ENCODE results near the gene CD109.

The CD109 gene

DNA sequence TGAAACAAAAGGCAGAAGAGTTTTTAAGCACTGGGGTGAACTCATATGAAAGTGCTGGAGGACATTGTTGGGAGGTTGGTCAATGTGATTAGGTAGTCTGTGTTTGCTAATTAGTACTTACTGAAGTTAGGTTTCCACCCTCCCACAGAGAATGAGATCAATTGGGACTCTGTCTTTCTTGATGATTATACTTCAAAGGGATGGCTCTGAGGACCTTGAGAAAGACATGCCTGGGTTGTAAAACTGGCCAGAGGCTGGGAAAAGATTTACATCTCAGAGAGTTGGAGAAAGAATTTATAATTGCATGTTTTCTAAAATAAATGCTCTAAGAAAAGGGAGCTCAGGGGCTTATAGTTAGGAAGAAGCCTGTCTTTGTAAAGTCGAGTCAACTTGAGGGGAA, 74.0 kb downstream of the CD109 start:
- no peak overlapping the region for H3K4me3 ChIP-seq
- TF ChIP-seq, protein P1, sequence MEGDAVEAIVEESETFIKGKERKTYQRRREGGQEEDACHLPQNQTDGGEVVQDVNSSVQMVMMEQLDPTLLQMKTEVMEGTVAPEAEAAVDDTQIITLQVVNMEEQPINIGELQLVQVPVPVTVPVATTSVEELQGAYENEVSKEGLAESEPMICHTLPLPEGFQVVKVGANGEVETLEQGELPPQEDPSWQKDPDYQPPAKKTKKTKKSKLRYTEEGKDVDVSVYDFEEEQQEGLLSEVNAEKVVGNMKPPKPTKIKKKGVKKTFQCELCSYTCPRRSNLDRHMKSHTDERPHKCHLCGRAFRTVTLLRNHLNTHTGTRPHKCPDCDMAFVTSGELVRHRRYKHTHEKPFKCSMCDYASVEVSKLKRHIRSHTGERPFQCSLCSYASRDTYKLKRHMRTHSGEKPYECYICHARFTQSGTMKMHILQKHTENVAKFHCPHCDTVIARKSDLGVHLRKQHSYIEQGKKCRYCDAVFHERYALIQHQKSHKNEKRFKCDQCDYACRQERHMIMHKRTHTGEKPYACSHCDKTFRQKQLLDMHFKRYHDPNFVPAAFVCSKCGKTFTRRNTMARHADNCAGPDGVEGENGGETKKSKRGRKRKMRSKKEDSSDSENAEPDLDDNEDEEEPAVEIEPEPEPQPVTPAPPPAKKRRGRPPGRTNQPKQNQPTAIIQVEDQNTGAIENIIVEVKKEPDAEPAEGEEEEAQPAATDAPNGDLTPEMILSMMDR (IDR thresholded peaks at IDR 0.05), result no peak
- DNase-seq (ENCODE audit: low spot score), result no peak
- no peak overlapping the region for H3K27ac ChIP-seq

DNA sequence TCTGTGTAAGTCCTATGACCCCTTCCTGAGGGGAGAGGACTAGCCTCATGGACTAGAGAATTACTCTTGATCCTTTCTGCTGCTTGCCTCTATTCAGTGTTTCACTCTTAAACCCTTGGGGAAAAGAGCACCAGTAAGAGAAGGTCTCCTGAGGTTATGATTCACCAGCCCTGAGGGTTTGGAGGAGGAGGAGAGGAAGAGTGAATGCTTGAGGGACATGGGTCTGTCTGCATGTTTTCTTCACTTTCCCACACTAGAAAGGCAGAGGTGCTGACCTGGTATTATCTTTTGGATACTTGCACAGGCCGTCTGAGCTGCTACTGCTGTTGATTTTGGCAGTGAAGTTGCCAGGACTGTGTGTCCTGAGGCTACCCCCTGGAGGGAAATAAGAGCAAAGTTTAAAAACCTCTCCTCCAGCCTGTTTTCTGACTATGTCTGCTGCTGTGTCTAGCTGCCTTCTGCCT, 78.3 kb downstream of the CD109 start:
- no peak overlapping the region for H3K27ac ChIP-seq
- TF ChIP-seq, protein P1 (IDR thresholded peaks at IDR 0.05), result no peak
- DNase-seq (ENCODE audit: low spot score), result no peak

DNA sequence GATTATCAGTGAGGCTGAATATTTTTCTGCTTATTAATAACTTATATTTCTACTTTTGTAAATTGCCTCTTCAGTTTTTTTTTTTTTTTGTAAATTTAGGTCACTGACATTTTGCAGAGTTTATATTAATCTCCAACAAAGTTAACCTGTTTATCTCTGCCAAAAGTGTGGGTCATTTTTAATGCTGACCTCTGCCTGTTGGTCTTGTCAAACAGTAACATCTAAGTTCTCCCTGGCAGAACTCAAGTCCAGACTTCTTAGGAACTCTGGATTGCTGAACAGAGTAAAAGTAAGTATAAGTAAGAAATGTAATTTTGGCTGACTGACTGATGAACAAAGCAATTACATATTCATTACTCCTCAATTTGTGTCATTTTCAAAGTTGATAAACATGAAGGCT, 83.9 kb downstream of the CD109 start:
- no peak for DNase-seq (ENCODE audit: low spot score)
- no peak overlapping the region for H3K4me3 ChIP-seq
- H3K27ac ChIP-seq, result no peak overlapping the region
- TF ChIP-seq, protein P1 (IDR thresholded peaks at IDR 0.05), result no peak

More for the DNA sequence above, 78.3 kb downstream of the CD109 start:
- H3K4me3 ChIP-seq, result no peak overlapping the region

DNA sequence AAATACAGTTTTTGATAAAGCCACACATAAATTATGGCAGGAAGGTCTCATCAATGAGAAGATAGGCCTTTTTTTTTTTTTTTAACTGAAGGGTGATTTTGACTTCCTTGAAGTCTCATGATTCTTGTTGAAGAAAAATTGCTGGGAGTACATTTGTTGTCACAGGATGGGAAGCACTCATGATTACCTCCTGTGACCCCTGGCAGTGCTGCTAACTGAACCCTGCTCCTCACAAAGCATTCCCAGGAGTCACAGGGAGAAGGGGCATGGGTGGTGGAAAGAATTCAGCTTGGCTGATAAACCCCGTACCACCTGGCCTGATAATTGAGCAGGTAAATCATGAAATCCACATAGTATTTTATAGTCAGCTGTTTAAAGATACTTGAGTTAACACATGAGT, 86.9 kb downstream of the CD109 start:
- DNase-seq (ENCODE audit: low spot score), result no peak
- TF ChIP-seq, protein P1 (IDR thresholded peaks at IDR 0.05), result no peak
- Histone ChIP-seq H3K27ac (no peak overlapping the region), H3K4me3 (no peak overlapping the region)

DNA sequence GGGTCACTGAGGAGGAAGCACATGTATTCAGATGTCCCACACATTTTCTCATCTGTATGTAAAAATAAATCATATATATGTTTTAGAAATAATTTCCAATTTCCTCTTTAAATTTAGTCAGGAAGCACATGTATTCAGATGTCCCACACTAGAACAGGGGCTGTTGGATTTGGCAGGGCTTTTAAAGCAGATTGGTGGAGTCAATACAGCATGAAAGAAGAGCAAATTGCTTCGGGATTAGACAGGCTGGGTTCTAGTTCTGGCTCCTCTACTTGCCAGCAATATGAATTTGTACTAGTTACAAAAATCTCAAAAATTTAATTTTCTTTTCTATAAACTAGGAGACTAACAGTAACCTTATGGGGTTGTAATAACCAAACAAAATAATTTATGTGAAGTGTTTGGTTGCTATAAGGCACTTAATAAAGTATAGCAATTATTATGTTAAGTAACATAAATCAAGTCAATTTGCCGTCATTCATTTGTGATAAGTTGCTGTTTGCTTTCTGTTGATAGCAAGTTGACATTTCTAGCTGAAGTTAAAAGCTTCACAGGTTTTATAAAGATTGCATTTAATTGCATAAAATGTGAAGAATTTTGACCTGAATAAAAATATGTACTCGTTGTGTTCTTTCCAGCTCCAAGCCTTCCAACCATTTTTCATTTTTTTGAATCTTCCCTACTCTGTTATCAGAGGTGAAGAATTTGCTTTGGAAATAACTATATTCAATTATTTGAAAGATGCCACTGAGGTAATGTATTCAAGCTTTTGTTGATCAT, 88.9 kb downstream of the CD109 start:
- no peak overlapping the region for H3K27ac ChIP-seq
- no peak overlapping the region for H3K4me3 ChIP-seq
- TF ChIP-seq, protein P1 (IDR thresholded peaks at IDR 0.05), result no peak
- no peak for DNase-seq (ENCODE audit: low spot score)

DNA sequence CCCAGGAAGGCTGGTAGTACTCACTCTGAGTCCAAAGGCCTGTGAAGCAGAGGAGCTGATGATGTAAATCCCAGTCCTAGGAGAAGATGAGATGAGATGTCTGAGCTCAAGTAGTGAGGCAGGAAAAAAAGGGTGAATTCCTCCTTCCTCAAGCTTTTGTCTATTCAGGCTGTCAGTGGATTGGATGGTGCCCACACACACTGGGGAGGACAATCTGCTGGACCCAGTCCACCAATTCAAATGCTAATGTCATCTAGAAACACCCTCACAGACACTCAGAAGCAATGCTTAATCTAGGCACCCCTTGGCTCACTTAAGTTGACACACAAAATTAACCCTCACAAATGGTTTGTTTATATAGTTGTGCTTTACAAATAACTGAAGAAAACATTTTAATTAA, 94.6 kb downstream of the CD109 start:
- Histone ChIP-seq H3K27ac (no peak overlapping the region), H3K4me3 (no peak overlapping the region)
- TF ChIP-seq, protein P1 (IDR thresholded peaks at IDR 0.05), result no peak
- DNase-seq (ENCODE audit: low spot score), result no peak

DNA sequence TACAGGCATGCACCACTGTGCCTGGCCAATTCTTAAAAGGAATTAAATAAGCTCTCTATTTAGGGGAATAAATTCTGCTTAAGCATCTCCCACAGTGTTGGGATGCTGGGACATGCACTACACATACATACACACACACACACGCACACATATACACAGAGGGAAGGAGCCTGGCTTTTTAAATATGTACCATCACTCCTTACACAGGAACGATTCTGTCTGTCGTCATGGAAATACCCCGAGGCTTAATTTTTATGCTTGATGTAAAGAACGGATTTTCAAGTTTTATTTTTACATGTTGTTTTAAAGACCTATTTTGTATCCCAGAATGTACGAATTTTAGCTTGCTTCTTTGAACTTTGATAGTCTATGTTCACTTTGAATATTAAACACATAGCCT, 95.3 kb downstream of the CD109 start:
- TF ChIP-seq, protein P1 (IDR thresholded peaks at IDR 0.05), result no peak
- Histone ChIP-seq H3K27ac (no peak overlapping the region), H3K4me3 (no peak overlapping the region)
- DNase-seq (ENCODE audit: low spot score), result no peak
